Lower leg skin (tissue), 3 donors: ENCODE measurements around the gene CRYBG2.

Experiments
- POLR2A ChIP-seq, 2 donors: fragments of 450-650 bp; IDR thresholded peaks; one replicate each; pipeline ENCODE4 v1.6.1; 2016 to 2017; ENCODE audit warnings: antibody characterized with exemption in 2 of 2, mild to moderate bottlenecking in 1 of 2, moderate library complexity in 1 of 2
- TF ChIP-seq, protein P1 (sequence below), 3 donors: fragments of 450-650 bp; IDR thresholded peaks; one replicate each; pipeline ENCODE4 v1.5.1; 2016; ENCODE audit warnings: antibody characterized with exemption in 3 of 3, mild to moderate bottlenecking in 3 of 3, moderate library complexity in 2 of 3

DNA sequence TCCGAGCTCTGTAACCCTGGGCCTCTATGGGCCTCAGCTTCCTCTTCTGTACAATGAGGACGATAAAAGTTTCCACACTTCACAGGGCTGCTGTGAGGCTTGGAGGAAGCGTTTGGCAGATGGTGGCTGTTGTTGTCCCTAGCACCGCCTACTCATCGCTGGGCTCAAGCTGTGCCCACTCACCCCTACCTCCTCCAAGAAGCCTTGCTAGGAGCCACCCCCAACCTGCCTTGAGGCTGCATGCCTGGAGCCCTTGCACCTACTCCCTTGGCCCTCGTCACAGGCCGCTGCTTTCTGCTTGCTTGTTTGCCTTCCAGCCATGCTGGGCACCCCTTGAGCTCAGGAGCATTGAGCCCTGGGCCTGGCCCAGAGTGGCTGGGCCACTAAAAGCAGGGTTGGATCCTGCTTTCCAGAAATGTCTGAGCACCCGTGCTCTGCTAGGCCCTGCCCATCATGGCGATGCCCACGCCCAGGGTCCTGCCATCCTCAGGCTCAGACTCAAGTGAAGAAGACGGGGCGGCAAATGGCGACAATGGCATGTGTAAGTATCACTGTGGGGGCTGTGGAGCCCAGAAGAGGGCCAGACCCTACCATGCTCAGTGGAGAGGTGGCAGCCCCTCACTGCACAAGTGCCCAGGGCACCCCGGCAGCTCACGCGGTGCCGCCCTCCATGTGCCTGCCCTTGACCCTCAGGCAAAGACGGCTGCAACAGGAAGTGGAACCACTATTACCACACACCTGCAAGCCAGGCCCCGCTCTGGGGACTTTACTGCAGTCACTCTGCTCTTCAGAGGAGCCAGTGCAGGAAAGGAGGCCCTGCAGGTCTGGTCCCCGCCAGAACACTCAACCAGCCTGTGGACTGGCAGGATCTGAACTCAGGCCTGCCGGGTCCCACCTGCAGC lies 64.5 kb downstream of the CRYBG2 start:
- TF ChIP-seq, protein P1, sequence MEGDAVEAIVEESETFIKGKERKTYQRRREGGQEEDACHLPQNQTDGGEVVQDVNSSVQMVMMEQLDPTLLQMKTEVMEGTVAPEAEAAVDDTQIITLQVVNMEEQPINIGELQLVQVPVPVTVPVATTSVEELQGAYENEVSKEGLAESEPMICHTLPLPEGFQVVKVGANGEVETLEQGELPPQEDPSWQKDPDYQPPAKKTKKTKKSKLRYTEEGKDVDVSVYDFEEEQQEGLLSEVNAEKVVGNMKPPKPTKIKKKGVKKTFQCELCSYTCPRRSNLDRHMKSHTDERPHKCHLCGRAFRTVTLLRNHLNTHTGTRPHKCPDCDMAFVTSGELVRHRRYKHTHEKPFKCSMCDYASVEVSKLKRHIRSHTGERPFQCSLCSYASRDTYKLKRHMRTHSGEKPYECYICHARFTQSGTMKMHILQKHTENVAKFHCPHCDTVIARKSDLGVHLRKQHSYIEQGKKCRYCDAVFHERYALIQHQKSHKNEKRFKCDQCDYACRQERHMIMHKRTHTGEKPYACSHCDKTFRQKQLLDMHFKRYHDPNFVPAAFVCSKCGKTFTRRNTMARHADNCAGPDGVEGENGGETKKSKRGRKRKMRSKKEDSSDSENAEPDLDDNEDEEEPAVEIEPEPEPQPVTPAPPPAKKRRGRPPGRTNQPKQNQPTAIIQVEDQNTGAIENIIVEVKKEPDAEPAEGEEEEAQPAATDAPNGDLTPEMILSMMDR (IDR thresholded peaks at IDR 0.05): no peak
- TF ChIP-seq POLR2A (IDR thresholded peaks at IDR 0.05): no peak
